Dermis microvascular lymphatic vessel endothelial cell (primary cell): ENCODE measurements around the gene EXOC7. TPM values are rescaled to one million over a fixed set of nuclear protein-coding genes. Genes with fewer than 3 reads are reported as not detected.
"Not testable (repeated sequence)": the region's sequence is repeated elsewhere in the genome, so short reads cannot be mapped to it uniquely, and the experiment has no call there.

Experiments
- DNase-seq, 2 donors: peaks; one replicate each; pipeline versions ENCODE4 v3.0.0 to v3.0.0-alpha.2; 2010; ENCODE audit warnings: low read depth in 2 of 2
- total RNA-seq: library from RNA; depleted of rRNA; stranded (reverse); fragments of >200 nt; gene quantifications from 2 replicates; pipeline ENCODE4 v1.2.1, GENCODE V29; 2014

EXOC7 gene
- total RNA-seq, 1 donor from 2014 or later, result 58.8 TPM

DNA sequence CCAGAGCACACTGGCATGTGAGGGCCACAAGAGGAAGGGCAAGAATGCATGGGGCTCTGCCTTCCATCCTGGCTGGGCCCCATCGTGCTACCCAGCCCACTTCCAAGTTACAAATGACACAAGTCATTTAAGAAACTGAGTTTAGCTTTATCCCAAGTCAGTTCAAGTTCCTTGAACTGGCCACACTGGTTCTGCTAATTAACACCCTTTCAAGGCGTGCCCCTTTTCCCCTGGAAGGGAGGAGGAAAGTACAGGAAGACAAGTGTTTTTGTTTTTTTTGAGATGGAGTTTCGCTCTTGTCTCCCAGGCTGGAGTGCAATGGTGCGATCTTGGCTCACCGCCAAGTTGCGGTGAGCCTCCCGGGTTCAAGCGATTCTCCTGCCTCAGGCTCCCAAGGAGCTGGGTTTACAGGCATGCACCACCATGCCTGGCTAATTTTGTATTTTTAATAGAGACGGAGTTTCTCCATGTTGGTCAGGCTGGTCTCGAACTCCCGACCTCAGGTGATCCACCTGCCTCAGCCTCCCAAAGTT, 59.0 kb downstream of the EXOC7 start:
- not testable (repeated sequence) for DNase-seq

DNA sequence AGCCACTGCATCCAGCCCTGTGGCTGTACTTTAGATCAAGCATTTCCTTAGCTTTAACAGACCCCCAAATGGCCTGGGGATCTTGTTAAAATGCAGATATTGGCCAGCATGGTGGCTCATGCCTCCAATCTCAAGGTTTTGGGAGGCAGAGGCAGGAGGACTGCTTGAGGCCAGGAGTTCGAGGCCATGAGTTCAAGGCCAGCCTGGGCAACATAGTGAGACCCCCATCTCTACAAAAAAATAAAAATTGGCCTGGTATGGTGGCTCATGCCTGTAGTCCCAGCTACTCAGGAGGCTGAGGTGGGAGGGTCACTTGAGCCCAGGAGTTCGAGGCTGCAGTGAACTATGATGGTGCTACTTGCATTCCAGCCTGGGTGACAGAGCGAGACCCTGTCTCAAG, 60.7 kb downstream of the EXOC7 start:
- DNase-seq, result not testable (repeated sequence)

DNA sequence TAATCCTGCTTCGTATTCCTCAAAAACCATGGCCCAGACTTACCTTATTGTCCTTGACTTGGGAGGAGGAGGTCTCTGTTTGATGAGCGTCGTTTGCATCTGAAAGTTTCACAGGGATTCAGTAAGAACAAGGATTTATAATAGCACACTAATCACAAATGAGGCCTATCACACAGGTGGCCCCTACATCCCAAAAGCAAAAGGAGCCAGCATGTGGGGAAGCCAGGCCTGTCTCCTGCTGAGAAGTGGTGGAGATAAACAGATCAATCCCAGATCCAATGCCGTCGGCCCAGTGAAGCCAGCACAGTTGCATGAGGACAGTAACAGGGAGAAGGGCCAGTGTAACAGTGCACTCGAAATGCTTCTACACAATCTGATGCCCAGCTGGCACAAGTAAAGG, 63.2 kb downstream of the EXOC7 start:
- DNase-seq, result no peak

DNA sequence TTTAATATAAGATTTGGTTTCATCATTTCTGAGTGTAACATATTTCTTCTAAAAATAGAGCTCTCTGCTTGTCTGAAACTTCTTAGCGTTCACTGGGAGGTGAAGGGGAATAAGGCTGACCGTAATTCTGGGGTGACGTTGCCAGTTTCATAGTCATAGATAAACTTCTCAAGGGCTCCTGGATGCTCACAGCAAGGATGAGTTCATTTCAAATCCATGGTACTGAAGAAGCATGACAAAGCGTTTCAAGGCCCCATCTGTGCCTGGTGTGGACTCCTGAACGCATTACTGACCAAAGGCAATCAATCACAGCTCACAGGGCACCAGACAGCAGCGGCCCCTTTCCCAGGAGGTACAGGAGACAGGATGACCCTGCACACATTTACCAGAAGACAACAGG, 64.5 kb downstream of the EXOC7 start:
- no peak for DNase-seq

- DNase-seq, result no peak
These were observed 65.5 kb downstream of the EXOC7 start for GRCh38 chr17:76038050-76038449.

DNA sequence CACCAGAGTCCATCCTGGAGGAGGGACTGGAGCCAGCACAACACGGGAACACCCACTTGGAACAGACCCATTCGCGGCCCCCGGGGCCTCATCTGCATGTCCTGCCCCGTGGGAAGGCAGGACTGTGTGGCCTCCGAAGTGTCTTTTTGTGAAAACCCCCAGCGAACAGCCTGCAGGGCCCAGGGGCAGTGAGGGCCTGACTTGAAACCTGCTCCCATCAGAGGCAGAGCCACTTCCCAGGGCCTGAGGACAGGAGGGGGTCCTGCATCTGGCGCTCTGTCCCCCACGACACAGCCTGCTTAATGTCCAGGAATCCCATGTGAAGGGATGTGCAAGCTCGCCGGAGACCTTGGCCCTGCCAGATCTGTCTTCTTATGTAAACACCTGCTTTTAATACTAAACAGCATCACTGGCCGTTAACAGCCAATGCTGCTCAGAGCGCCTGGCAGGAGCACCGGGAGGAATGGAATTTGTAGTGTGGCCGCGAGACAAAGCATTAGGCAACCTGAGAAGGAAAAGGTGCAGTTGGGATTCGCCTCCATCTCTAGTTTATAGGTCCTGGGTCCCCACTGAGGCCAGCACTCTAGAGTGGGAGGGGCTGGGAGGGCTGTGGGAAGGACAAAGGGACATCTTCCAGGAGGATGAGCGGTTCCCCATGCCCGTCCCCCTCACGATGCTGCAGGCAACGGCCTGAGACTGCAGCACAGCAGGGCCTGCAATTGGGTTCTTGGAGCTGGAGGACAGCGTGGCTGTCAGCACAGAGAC, 66.9 kb downstream of the EXOC7 start:
- DNase-seq, result no peak

GRCh38 chr17:76034428-76035350, 68.9 kb downstream of the EXOC7 start:
- DNase-seq, result no peak

DNA sequence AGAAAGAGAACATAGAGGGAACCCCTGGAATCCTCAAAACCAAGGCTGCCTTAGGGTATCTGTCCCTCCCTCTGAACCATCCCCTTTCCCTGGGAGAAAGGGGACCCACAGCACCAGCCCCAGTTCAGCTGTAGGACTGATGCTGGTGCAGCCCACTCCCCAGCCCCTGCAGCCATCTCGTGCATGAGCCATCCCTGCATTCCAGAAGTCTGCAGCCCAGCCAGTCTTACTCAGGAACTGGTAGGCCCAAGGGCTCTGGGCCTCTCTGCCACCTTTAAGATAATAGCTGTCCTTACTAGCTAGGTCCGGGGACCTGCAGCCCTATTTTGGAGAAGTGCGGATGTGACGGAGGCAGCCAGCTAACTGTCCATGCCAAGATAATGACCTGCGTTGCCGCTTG, 70.4 kb downstream of the EXOC7 start:
- no peak for DNase-seq

GRCh38 chr17:76032780-76033108, 70.8 kb downstream of the EXOC7 start:
- no peak for DNase-seq

GRCh38 chr17:76032073-76032779, 71.4 kb downstream of the EXOC7 start:
- DNase-seq, result peak in 1 of 2 donors; percentile 21

Other genes starting within 250 kb of the EXOC7 start
- gene WBP2, start 248.5 kb downstream of the EXOC7 start, total RNA-seq, result 22.3 and 33.9 TPM in 2 replicates
- gene TRIM47, start 225.2 kb downstream of the EXOC7 start, total RNA-seq, result 58.4 and 74.0 TPM in 2 replicates
- 23.0 and 31.9 TPM in 2 replicates for gene TRIM65, start 206.8 kb downstream of the EXOC7 start, total RNA-seq
- gene MRPL38, start 198.9 kb downstream of the EXOC7 start, total RNA-seq, result 25.0 and 35.4 TPM in 2 replicates
- 3.5 and 3.9 TPM in 2 replicates for gene FBF1, start 162.7 kb downstream of the EXOC7 start, total RNA-seq
- 39.3 and 51.2 TPM in 2 replicates for gene ACOX1, start 124.6 kb downstream of the EXOC7 start, total RNA-seq
- gene TEN1, start 124.5 kb downstream of the EXOC7 start, total RNA-seq, result 20.7 and 31.5 TPM in 2 replicates
- gene CDK3, start 102.9 kb downstream of the EXOC7 start, total RNA-seq, result 0.13 and 0.76 TPM in 2 replicates
- under 0.01 TPM in 1 of 2 replicates, not detected in the other for gene EVPL, start 76.5 kb downstream of the EXOC7 start, total RNA-seq
- gene SRP68, start 31.3 kb downstream of the EXOC7 start, total RNA-seq, result 22.6 and 28.7 TPM in 2 replicates
- under 0.01 TPM in 2 replicates for gene GALR2, start 29.0 kb downstream of the EXOC7 start, total RNA-seq
- gene ZACN, start 24.6 kb downstream of the EXOC7 start, total RNA-seq, result not detected in 2 replicates
- not detected in 2 replicates for gene FOXJ1, start 37.5 kb upstream of the EXOC7 start, total RNA-seq
- gene RNF157, start 136.7 kb upstream of the EXOC7 start, total RNA-seq, result 0.26 and 0.63 TPM in 2 replicates
- gene UBALD2, start 161.6 kb upstream of the EXOC7 start, total RNA-seq, result 6.8 and 7.8 TPM in 2 replicates
- gene QRICH2, start 204.5 kb upstream of the EXOC7 start, total RNA-seq, result 5.6 and 12.0 TPM in 2 replicates